HG02938 (cell line): ENCODE data around the gene TTC17.
A peak's percentile ranks its signal among the peaks of the same experiment; 100 is the strongest.

Source experiments
- ATAC-seq: cut with Tn5 transposase; IDR thresholded peaks from one replicate; pipeline ENCODE4 v1.9.1; 2021; ENCODE audit warnings: mild to moderate bottlenecking, moderate library complexity; ENCODE audit not compliant: unreplicated experiment

Gene TTC17

DNA sequence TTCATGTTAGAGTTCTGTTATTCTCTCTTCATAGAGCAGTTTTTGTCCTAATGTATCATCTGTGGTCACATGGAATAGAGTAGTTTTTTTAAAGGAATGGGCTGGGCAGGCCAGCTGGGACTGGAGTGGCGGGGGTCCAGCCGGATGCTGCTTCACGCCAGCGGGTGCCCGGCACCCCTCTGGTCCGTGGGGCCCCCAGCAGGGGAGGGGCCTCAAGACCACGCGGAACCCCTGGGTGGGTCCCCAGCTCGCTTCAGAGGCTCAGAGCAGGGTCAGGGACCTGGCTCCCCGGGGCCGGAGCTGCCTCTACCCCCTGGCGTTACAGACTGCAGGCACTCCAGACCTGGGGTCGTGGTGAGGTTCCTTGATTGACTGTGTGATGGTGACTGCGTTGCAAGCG lies 162.8 kb downstream of the TTC17 start:
- no peak for ATAC-seq

DNA sequence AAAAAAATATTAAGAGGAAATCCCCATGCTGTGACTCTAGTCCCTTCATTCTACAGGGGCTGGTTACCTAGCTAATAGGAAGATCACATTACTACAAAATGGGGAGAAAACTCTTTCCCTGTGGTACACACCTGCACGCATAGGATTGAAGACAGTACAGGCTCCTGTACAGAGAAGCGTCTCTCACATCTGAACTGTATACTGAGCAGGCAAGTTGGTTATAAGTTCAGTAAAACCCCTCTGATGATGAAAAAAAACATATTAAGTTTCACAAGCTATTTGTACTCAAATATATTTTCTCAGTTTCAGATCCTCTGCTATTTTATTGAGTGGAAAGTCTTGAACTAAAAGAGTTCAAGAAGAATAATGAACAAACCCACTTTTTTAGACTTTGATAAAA lies 164.9 kb downstream of the TTC17 start:
- ATAC-seq, result peak; percentile 62

DNA sequence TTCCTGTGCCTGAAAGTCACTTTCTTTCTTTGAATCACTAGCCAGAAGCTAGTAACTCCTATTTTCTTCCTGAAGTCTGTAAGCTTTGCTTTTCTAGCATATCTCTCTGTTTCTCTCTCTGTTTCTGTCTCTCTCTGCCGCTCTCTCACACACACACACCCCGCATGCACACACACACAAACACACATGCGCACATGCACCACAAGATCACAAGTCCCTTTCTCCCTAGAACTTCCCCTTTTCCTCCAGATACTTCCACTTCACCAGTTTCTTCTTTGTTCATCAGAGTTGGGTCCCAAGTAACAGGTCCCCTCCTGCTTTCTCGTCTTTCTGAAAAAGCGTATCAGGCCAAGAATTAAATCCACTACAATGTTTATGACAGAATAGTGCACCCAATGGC lies 173.3 kb downstream of the TTC17 start:
- no peak for ATAC-seq

DNA sequence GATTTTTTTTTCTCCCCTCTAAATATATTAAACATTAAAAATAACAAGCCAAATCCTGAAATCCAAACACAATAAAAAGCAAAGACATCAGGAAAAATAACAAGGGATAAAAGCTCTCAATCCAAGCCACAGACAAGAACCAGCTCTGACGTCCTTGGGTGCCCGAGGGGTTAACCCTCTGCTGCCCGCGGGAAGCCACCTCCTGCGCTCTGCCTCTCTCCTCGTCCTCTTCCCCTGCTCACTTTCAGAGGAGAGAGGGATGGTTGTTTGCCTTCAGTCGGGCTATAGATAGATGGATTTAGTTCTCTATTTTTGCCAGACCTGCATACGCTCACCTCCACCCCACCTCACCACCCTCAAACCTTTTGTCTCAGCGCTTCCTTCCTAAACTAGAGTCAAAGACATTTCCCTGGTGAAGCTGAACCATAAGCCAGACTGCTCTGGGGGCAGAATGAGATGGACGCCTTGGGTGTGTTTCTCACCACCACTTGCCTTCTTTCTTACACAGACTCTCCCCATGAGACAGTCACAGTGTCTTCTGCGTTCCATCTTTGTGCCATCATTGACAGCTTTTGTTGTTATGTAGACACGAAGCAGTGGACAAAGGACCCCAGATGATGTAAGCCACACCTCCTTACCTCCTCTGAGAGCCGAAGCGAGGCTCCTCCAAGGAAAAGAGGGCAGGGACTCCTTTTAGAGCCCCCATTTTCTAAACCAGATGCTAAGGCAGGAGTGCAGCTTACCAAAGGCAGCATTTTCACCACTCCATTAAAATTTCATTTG lies 179.3 kb downstream of the TTC17 start:
- no peak for ATAC-seq

DNA sequence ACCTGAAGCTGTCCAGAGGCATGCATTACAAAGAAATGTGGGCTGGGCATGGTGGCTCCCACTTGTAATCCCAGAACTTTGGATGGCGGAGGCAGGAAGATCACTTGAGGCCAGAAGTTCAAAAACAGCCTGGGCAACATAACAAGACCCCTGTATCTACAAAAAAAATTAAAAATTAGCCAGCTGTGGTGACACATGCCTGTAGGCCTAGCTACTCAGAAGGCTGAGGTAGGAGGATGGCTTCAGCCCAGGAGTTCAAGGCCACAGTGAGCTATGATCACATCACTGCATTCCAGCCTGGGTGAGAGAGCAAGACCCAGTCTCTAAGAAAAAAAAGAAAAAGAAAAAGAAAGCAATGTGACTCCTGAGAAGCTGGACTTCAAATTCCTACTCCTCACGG lies 183.3 kb downstream of the TTC17 start:
- ATAC-seq, result no peak

DNA sequence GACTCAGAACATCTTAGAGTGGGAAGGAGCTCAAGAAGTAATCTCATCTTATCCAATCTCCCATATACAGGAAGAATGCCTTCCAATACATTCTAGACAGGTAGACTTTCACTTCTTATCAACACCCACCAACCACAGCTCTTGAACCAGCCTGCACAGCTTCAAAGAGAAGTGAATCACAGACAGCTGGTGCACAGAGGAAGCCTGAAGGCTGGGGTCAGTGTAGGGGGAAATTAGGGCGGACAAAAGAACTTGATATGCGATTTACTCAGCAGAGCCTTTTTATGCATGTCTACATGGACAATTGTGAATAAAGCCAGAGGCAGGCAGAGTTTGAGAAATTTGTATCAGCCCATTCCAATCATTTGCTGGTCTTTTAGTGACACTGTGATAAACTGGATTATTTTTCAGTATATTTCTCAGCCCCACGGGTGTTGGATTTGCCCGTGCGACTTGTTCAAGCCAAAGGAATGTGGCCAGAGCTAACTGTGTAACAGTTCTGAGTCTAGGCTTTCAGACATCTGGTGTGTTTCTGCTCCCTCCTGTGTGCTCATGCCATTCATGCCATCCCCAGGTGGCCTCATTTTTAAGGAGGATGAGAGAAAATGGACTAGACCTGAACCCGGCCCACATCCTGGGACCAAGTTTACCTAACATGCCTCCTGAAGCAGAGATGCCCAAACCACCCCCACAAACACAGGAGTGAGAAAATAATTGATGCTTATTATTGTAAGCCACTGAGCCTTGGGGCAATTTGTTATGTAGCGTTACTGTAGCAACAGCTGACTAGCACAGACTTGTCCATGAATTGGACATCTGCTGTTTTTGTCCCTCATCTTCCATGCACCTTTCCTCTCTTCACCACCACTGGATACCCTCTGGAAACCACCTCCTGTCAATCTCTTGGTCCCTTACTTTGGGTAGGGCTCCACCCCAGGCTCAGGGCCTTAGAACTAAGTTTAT lies 184.3 kb downstream of the TTC17 start:
- ATAC-seq, result no peak
